HCT116 (cell line): ENCODE data around the gene GAD2. TPM values are rescaled to one million over a fixed set of nuclear protein-coding genes. Genes with fewer than 3 reads are reported as not detected.

Experiments used
- ATAC-seq: fragments of 200-7000 bp; cut with Tn5 transposase; 2 replicates; pipeline ENCODE4 v1.9.1; 2020; ENCODE audit warnings: mild to moderate bottlenecking, moderate library complexity
- Bru-seq: library from RNA; stranded (reverse); fragments of 400-500 nt; gene quantifications from one replicate; lab custom pipeline; 2021; lab: Mats Ljungman, UMichigan
- BruChase-seq, 2 experiments: library from RNA; stranded (reverse); fragments of 400-500 nt; gene quantifications; one replicate each; lab custom pipeline; 2021; lab: Mats Ljungman, UMichigan
- BruUV-seq: library from RNA; stranded (reverse); fragments of 400-500 nt; replicated peaks from 2 replicates; lab custom pipeline; 2021; lab: Mats Ljungman, UMichigan
- CTCF ChIA-PET: fragments of 300-600 bp; sonication (Branson Sonifier 250); formaldehyde crosslinking; loops from one replicate; lab custom pipeline; 2021; ENCODE audit warnings: antibody characterized with exemption; lab: Charles Lee
- POLR2A ChIA-PET: fragments of 300-600, 350-600 bp; sonication (Branson Sonifier 250); formaldehyde crosslinking; loops from one replicate; lab custom pipeline; 2021; ENCODE audit warnings: antibody characterized with exemption; lab: Charles Lee
- RAD21 ChIA-PET, 2 experiments: fragments of 300-600 bp; sonication (Branson Sonifier 250); formaldehyde crosslinking; loops; one replicate each; lab custom pipeline; 2023; ENCODE audit warnings: low total read pairs in 2 of 2; ENCODE audit not compliant: uncharacterized antibody in 2 of 2, unreplicated experiment in 2 of 2, low non-redundant PET in 1 of 2; lab: Charles Lee
- DNase-seq: peaks from one replicate; pipeline ENCODE4 v3.0.0-alpha.2; 2010; ENCODE audit warnings: low read depth, low spot score
- H2AFZ ChIP-seq: fragments of 200-600 bp; shearing (Covaris generic), sonication (generic); 2 replicates; pipeline ENCODE4 v1.6.1; 2017; ENCODE audit warnings: low read depth, mixed run types, mixed read lengths, antibody characterized with exemption, low read length; ENCODE audit not compliant: poor library complexity, severe bottlenecking
- H3K27ac ChIP-seq: 2 replicates; pipeline ENCODE4 v1.5.1; 2012; ENCODE audit warnings: low read depth, low read length
- H3K27me3 ChIP-seq: fragments of 200-600 bp; sonication (generic); 2 replicates; pipeline ENCODE4 v1.6.1; 2016; ENCODE audit warnings: mixed run types, low read length, mixed read lengths; ENCODE audit not compliant: insufficient read depth
- H3K36me3 ChIP-seq, 2 experiments: fragments of 200-500 bp in 1 of 2; fragments of 200-600 bp in 1 of 2; sonication (Bioruptor generic) in 1 of 2; sonication (generic) in 1 of 2; 2 replicates each; pipeline versions ENCODE4 v1.5.1 to v1.6.1; 2014 to 2016; ENCODE audit warnings: low read length in 2 of 2, inconsistent platforms in 1 of 2, mixed read lengths in 1 of 2, mixed run types in 1 of 2; ENCODE audit not compliant: insufficient read depth in 2 of 2, control insufficient read depth in 1 of 2
- H3K4me1 ChIP-seq, 2 experiments: fragments of 200-600 bp in 1 of 2; sonication (generic) in 1 of 2; 2 replicates each; pipeline versions ENCODE4 v1.5.1 to v1.6.1; 2012 to 2017; ENCODE audit warnings: low read length in 2 of 2, inconsistent platforms in 1 of 2, mild to moderate bottlenecking in 1 of 2, mixed read lengths in 1 of 2, mixed run types in 1 of 2, moderate library complexity in 1 of 2; ENCODE audit not compliant: insufficient read depth in 2 of 2, control insufficient read depth in 1 of 2
- H3K4me2 ChIP-seq: fragments of 200-600 bp; sonication (generic); 2 replicates; pipeline ENCODE4 v1.6.1; 2017; ENCODE audit warnings: mixed run types, low read length, mixed read lengths
- H3K4me3 ChIP-seq, 2 experiments: fragments of 200-600 bp in 1 of 2; sonication (generic) in 1 of 2; replicated peaks in 1 of 2; 2 replicates each; pipeline ENCODE4 v1.5.1; 2011 to 2016; ENCODE audit warnings: low read length in 2 of 2, control low read depth in 1 of 2, low read depth in 1 of 2, mild to moderate bottlenecking in 1 of 2, mixed read lengths in 1 of 2, mixed run types in 1 of 2
- H3K79me2 ChIP-seq: fragments of 200-600 bp; sonication (generic); 2 replicates; pipeline ENCODE4 v1.6.1; 2017; ENCODE audit warnings: mild to moderate bottlenecking, mixed run types, low read length, moderate library complexity, mixed read lengths; ENCODE audit not compliant: insufficient read depth
- H3K9ac ChIP-seq: fragments of 200-600 bp; sonication (generic); 2 replicates; pipeline ENCODE4 v1.6.1; 2016; ENCODE audit warnings: low read length, mixed read lengths
- H3K9me2 ChIP-seq: fragments of 200-600 bp; sonication (generic), shearing (Covaris generic); 2 replicates; pipeline ENCODE4 v1.6.1; 2017; ENCODE audit warnings: mixed run types, mild to moderate bottlenecking, moderate library complexity; ENCODE audit not compliant: insufficient read depth
- H3K9me3 ChIP-seq, 2 experiments: fragments of 200-500 bp in 1 of 2; fragments of 200-600 bp in 1 of 2; sonication (Bioruptor generic) in 1 of 2; sonication (generic) in 1 of 2; 2 replicates each; pipeline ENCODE4 v1.6.1; 2014 to 2017; ENCODE audit warnings: low read length in 2 of 2, mixed read lengths in 2 of 2, inconsistent platforms in 1 of 2, low read depth in 1 of 2, mild to moderate bottlenecking in 1 of 2, mixed run types in 1 of 2, moderate library complexity in 1 of 2; ENCODE audit not compliant: control insufficient read depth in 1 of 2, insufficient read depth in 1 of 2
- H4K20me1 ChIP-seq: fragments of 200-600 bp; sonication (generic), shearing (Covaris generic); 2 replicates; pipeline ENCODE4 v1.6.1; 2017; ENCODE audit warnings: mixed run types, mild to moderate bottlenecking, moderate library complexity; ENCODE audit not compliant: insufficient read depth
- ATF3 ChIP-seq: IDR thresholded peaks from 2 replicates; pipeline ENCODE4 v1.6.1; 2012
- CTCF ChIP-seq, 3 experiments: fragments of 200-600 bp in 1 of 3; sonication (generic) in 1 of 3; IDR thresholded peaks in 2 of 3; conservative IDR thresholded peaks in 1 of 3; 2 replicates each; pipeline ENCODE4 v1.5.1; 2012 to 2017; ENCODE audit warnings: low read depth in 2 of 3, low read length in 2 of 3, antibody characterized with exemption in 1 of 3, borderline replicate concordance in 1 of 3, control low read depth in 1 of 3, mild to moderate bottlenecking in 1 of 3, mixed read lengths in 1 of 3, mixed run types in 1 of 3, moderate library complexity in 1 of 3; ENCODE audit not compliant: insufficient read depth in 1 of 3
- ELF1 ChIP-seq: IDR thresholded peaks from 2 replicates; pipeline ENCODE4 v1.6.1; 2012; ENCODE audit warnings: low read depth, borderline replicate concordance
- EZH2 ChIP-seq: fragments of 200-600 bp; sonication (generic); IDR thresholded peaks from 2 replicates; pipeline ENCODE4 v1.6.1; 2017; ENCODE audit warnings: antibody characterized with exemption, mixed run types
- JUND ChIP-seq: IDR thresholded peaks from 2 replicates; pipeline ENCODE4 v1.6.1; 2012
- MAX ChIP-seq: IDR thresholded peaks from 2 replicates; pipeline ENCODE4 v1.6.1; 2012
- POLR2A ChIP-seq: IDR thresholded peaks from 2 replicates; pipeline ENCODE4 v1.7.0; 2011; ENCODE audit warnings: borderline replicate concordance; ENCODE audit not compliant: insufficient read depth, insufficient read length; ENCODE audit errors: extremely low read depth
- REST ChIP-seq: IDR thresholded peaks from 2 replicates; pipeline ENCODE4 v1.6.1; 2012; ENCODE audit warnings: low read depth
- YY1 ChIP-seq: IDR thresholded peaks from 2 replicates; pipeline ENCODE4 v1.6.1; 2011; ENCODE audit warnings: low read length, low read depth, moderate library complexity, mild to moderate bottlenecking; ENCODE audit not compliant: insufficient replicate concordance; ENCODE audit errors: extremely low read depth
- intact Hi-C: fragments of 100-400 bp; cut with micrococcal nuclease; formaldehyde crosslinking; loops from 2 replicates; pipeline ENCODE4 v1.10.0; 2022
- long read RNA-seq: library from polyadenylated mRNA; unstranded; transcript quantifications from one replicate; pipeline ENCODE4 v2.0.0, GENCODE V29; 2021; ENCODE audit not compliant: unreplicated experiment
- polyA plus RNA-seq: library from polyadenylated mRNA; unstranded; fragments of >200 nt; gene quantifications from 2 replicates; pipeline ENCODE4 v1.2.1, GENCODE V29; 2012; ENCODE audit warnings: missing spikeins
- total RNA-seq: library from RNA; stranded (reverse); gene quantifications from one replicate; pipeline ENCODE4 v1.2.1, GENCODE V29; 2021; ENCODE audit not compliant: unreplicated experiment

GAD2 gene
- not detected for total RNA-seq
- polyA plus RNA-seq: not detected in 2 replicates
- Bru-seq, nascent RNA: not detected
- not detected for BruChase-seq, experiment 1, labeled RNA remaining after a 6-hour chase
- percentile 1 among the genes with signal in this experiment for BruChase-seq, experiment 2, labeled RNA remaining after a 2-hour chase
- long read RNA-seq: 0 reads

DNA sequence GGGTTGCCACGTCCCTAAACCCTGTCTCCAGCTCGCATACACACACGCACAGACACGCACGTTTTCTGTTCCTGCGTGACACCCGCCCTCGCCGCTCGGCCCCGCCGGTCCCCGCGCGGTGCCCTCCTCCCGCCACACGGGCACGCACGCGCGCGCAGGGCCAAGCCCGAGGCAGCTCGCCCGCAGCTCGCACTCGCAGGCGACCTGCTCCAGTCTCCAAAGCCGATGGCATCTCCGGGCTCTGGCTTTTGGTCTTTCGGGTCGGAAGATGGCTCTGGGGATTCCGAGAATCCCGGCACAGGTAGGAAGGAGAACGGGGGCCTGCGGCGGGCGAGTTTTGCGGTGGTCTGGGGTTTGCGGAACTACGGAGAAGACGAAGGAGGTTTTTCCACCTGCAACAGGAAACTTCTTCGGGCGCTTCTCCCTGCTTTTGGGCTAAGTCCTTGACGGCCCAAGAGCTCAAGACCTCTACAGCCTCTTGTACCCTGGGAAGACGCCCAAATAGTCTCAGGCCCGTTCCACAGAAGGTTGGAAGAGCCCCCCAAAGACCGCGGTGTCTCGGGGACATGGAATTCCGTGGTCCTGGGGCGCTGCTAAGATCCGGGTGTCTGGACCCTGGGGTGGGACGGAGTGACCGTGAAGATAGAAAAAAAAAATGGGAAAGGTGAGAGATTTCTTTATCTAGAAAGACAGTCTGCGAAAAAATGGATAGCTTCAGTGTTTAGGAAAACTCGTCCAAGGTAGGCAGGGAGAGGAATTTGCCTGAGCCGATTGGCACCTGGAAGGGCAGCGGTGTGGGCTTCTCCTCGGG lies at the start of gene GAD2:
TSS of gene GAD2 (plus strand) at position 190 of the 811 bp plus-strand sequence. CDS start at position 226, 36 bp downstream.
- Histone ChIP-seq H3K9me2 (no peaks in the 10 kb centered on the region), H4K20me1 (no peaks in the 10 kb centered on the region), H3K36me3 (no peaks in the 10 kb centered on the region), H2AFZ (no peak within 1 kb of the TSS), H3K4me1 (no peaks in the 10 kb centered on the region), H3K27ac (no peak within 1 kb of the TSS), H3K4me3 (no peak within 1 kb of the TSS), H3K27me3 (peaks cover 18% of the 10 kb centered on the region), H3K9me3 (no peaks in the 10 kb centered on the region), H3K4me2 (no peak within 1 kb of the TSS), H3K9ac (no peak within 1 kb of the TSS), H3K79me2 (no peaks in the 10 kb centered on the region)
- no TSS peak for BruUV-seq
- no peak for DNase-seq
- intact Hi-C loops: no loop called here
- CTCF ChIA-PET: no interaction called here
- ATAC-seq: no peak
- POLR2A ChIA-PET: no interaction called here
- RAD21 ChIA-PET: no interaction called here
- TF ChIP-seq ATF3 (no peak), JUND (no peak), EZH2 (no peak), POLR2A (no peak), ELF1 (no peak)

DNA sequence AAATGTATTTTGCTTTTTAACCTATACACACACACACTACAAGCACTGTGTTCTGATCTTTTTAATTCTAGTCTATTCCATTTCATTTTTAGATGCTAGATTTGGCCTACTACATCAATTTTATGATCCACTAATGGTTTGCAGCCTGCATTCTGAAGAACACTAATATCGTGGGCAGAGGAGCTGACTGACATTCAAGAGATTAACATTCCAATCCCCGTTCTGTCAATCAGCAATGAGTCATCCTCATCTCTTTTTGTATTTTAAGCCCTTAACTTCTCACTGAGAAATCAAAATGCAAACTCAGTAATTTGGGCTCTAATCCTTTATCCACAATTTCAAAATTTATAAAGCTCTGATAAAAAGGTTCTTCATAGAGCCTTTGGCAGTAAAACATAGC lies 47.1 kb upstream of the GAD2 start:
- TF ChIP-seq MAX (no peak), CTCF (IDR thresholded peaks at IDR 0.05 in 2 of 3, conservative IDR thresholded peaks at IDR 0.05 in 1 of 3; ENCODE audit: borderline replicate concordance in 1 of 3, insufficient read depth in 1 of 3, low read depth in 2 of 3, low read length in 2 of 3) (no peak), EZH2 (no peak), YY1 (no peak), REST (no peak)
- POLR2A ChIA-PET: no interaction called here

More for the DNA sequence above, 47.1 kb upstream of the GAD2 start:
- no peak overlapping the region for H3K4me3 ChIP-seq
- no peaks in the 10 kb centered on the region for H3K9me3 ChIP-seq
- no TSS peak for BruUV-seq
- RAD21 ChIA-PET: no interaction called here
- no peak for DNase-seq
- no peaks in the 10 kb centered on the region for H3K36me3 ChIP-seq
- no peaks in the 10 kb centered on the region for H4K20me1 ChIP-seq
- H3K27ac ChIP-seq: no peak overlapping the region
- H3K4me1 ChIP-seq: no peaks in the 10 kb centered on the region
- no peak overlapping the region for H3K4me2 ChIP-seq
- peaks cover 72% of the 10 kb centered on the region for H3K27me3 ChIP-seq
- no peak overlapping the region for H2AFZ ChIP-seq
- intact Hi-C loops: no loop called here
- no peak overlapping the region for H3K9ac ChIP-seq
- no peak for ATAC-seq
- H3K79me2 ChIP-seq: no peaks in the 10 kb centered on the region
- CTCF ChIA-PET: no interaction called here
- no peaks in the 10 kb centered on the region for H3K9me2 ChIP-seq
